Parathyroid adenoma (tissue), 2 donors: Measurements from ENCODE around the gene ELK3.

Experiments
- H2AFZ ChIP-seq: fragments of 300-600 bp; sonication (generic); one replicate; pipeline ENCODE4 v1.7.0; 2017; ENCODE audit warnings: antibody characterized with exemption, mild to moderate bottlenecking
- H3K27ac ChIP-seq: fragments of 300-600 bp; sonication (generic); one replicate; pipeline ENCODE4 v1.7.0; 2017
- H3K27me3 ChIP-seq: fragments of 300-600 bp; sonication (generic); one replicate; pipeline ENCODE4 v1.7.0; 2017; ENCODE audit warnings: low read length; ENCODE audit not compliant: control insufficient read depth, insufficient read depth
- H3K36me3 ChIP-seq: fragments of 300-600 bp; sonication (generic); one replicate; pipeline ENCODE4 v1.7.0; 2017; ENCODE audit warnings: low read length; ENCODE audit not compliant: control insufficient read depth, insufficient read depth
- H3K4me1 ChIP-seq: fragments of 300-600 bp; sonication (generic); one replicate; pipeline ENCODE4 v1.7.0; 2017; ENCODE audit warnings: control low read depth
- H3K4me2 ChIP-seq: fragments of 300-600 bp; sonication (generic); one replicate; pipeline ENCODE4 v1.7.0; 2017; ENCODE audit warnings: low read length
- H3K4me3 ChIP-seq: fragments of 300-600 bp; sonication (generic); one replicate; pipeline ENCODE4 v1.7.0; 2017; ENCODE audit warnings: low read depth, low read length
- H3K79me2 ChIP-seq: fragments of 300-600 bp; sonication (generic); one replicate; pipeline ENCODE4 v1.7.0; 2017; ENCODE audit warnings: control low read depth
- H3K9ac ChIP-seq: fragments of 300-600 bp; sonication (generic); one replicate; pipeline ENCODE4 v1.7.0; 2017; ENCODE audit warnings: mild to moderate bottlenecking
- H3K9me3 ChIP-seq: fragments of 300-600 bp; sonication (generic); one replicate; pipeline ENCODE4 v1.7.0; 2017; ENCODE audit warnings: low read length; ENCODE audit not compliant: control insufficient read depth
- TF ChIP-seq, protein P1 (sequence below): fragments of 300-600 bp; sonication (generic); IDR thresholded peaks from one replicate; pipeline ENCODE4 v1.7.0; 2017; ENCODE audit warnings: antibody characterized with exemption, mild to moderate bottlenecking
- donor health status: primary hyperparathyroidism.

ELK3 gene

GRCh38 chr12:96246926-96247505 is 52.8 kb downstream of the ELK3 start:
- Histone ChIP-seq H3K27me3 (no peaks in the 10 kb centered on the region), H3K36me3 (no peaks in the 10 kb centered on the region), H3K27ac (no peak overlapping the region), H3K4me1 (no peaks in the 10 kb centered on the region), H2AFZ (no peak overlapping the region), H3K79me2 (no peaks in the 10 kb centered on the region), H3K4me2 (no peak overlapping the region), H3K9me3 (no peaks in the 10 kb centered on the region), H3K4me3 (no peak overlapping the region), H3K9ac (no peak overlapping the region)
- TF ChIP-seq, protein P1, sequence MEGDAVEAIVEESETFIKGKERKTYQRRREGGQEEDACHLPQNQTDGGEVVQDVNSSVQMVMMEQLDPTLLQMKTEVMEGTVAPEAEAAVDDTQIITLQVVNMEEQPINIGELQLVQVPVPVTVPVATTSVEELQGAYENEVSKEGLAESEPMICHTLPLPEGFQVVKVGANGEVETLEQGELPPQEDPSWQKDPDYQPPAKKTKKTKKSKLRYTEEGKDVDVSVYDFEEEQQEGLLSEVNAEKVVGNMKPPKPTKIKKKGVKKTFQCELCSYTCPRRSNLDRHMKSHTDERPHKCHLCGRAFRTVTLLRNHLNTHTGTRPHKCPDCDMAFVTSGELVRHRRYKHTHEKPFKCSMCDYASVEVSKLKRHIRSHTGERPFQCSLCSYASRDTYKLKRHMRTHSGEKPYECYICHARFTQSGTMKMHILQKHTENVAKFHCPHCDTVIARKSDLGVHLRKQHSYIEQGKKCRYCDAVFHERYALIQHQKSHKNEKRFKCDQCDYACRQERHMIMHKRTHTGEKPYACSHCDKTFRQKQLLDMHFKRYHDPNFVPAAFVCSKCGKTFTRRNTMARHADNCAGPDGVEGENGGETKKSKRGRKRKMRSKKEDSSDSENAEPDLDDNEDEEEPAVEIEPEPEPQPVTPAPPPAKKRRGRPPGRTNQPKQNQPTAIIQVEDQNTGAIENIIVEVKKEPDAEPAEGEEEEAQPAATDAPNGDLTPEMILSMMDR: no peak

DNA sequence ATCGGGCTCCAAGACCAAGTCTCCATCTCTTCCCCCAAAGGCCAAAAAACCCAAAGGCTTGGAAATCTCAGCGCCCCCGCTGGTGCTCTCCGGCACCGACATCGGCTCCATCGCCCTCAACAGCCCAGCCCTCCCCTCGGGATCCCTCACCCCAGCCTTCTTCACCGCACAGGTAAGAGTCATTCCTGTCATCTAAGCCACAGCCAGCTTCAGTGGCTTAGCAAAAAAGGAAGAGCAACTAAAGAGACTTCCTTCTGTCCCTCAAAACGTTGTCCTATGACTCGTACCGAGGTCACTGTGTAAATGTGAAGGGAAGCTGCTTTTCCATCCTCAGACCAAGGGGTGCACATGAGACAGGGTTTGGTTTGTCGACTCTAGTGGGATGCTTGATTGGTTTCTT is 53.4 kb downstream of the ELK3 start:
- H3K4me2 ChIP-seq: no peak overlapping the region
- H3K9me3 ChIP-seq: no peaks in the 10 kb centered on the region
- H3K27ac ChIP-seq: no peak overlapping the region
- H3K9ac ChIP-seq: no peak overlapping the region
- H3K27me3 ChIP-seq: no peaks in the 10 kb centered on the region
- no peaks in the 10 kb centered on the region for H3K36me3 ChIP-seq
- H3K4me1 ChIP-seq: no peaks in the 10 kb centered on the region
- no peaks in the 10 kb centered on the region for H3K79me2 ChIP-seq
- H2AFZ ChIP-seq: no peak overlapping the region
- TF ChIP-seq, protein P1: no peak
- H3K4me3 ChIP-seq: no peak overlapping the region

DNA sequence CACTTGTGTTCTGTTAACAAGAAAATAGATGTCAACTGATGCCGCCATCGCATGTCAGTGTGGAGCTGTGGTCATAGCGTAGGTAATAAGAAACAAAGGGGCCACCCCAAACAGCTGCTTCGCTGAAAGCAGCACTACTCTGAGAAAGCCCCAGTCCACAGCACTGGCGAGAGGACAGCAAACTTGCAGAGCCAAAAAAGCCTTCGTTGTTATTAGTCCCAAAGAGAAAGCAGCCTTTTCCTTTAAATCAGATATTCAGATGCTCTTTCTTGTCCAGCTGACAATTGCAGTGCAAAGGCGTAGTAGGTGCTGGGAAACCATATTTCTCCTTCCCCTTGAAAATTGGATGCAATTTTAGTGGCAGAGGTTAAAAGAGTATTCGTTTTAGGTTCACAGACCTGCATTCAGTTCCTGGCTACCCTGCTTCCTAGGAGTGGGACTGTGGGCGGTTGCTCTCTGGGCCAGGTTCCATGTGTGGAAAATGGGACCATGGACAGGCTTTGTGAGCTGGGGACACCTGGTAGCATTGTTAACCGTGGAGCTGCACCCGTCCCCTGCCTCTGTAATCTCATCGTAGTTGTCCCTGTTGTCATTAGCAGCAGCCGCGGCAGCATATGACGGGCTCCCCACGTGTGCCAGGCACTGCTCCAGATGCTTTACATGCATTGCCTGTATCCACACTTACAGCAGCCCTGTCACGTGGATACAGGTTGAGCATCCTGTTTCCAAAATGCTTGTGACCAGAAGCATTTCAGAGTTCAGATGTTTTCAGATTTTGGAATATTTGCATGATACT is 54.2 kb downstream of the ELK3 start:
- H3K4me3 ChIP-seq: no peak overlapping the region
- H3K4me1 ChIP-seq: no peaks in the 10 kb centered on the region
- H3K9me3 ChIP-seq: no peaks in the 10 kb centered on the region
- H3K79me2 ChIP-seq: no peaks in the 10 kb centered on the region
- no peak overlapping the region for H3K4me2 ChIP-seq
- no peak overlapping the region for H3K9ac ChIP-seq
- H3K27ac ChIP-seq: no peak overlapping the region
- H3K36me3 ChIP-seq: no peaks in the 10 kb centered on the region
- TF ChIP-seq, protein P1: no peak
- no peak overlapping the region for H2AFZ ChIP-seq
- H3K27me3 ChIP-seq: no peaks in the 10 kb centered on the region

GRCh38 chr12:96249196-96250118 is 55.3 kb downstream of the ELK3 start:
- H3K4me2 ChIP-seq: no peak overlapping the region
- H3K36me3 ChIP-seq: no peaks in the 10 kb centered on the region
- H3K27me3 ChIP-seq: no peaks in the 10 kb centered on the region
- H3K4me3 ChIP-seq: no peak overlapping the region
- no peaks in the 10 kb centered on the region for H3K9me3 ChIP-seq
- TF ChIP-seq, protein P1: no peak
- no peaks in the 10 kb centered on the region for H3K79me2 ChIP-seq
- H3K4me1 ChIP-seq: peaks cover under 1% of the 10 kb centered on the region
- H3K9ac ChIP-seq: no peak overlapping the region
- no peak overlapping the region for H2AFZ ChIP-seq
- H3K27ac ChIP-seq: peak overlapping the region; percentile 43
